ENCODE results near the gene MORN3.

Gene MORN3

DNA sequence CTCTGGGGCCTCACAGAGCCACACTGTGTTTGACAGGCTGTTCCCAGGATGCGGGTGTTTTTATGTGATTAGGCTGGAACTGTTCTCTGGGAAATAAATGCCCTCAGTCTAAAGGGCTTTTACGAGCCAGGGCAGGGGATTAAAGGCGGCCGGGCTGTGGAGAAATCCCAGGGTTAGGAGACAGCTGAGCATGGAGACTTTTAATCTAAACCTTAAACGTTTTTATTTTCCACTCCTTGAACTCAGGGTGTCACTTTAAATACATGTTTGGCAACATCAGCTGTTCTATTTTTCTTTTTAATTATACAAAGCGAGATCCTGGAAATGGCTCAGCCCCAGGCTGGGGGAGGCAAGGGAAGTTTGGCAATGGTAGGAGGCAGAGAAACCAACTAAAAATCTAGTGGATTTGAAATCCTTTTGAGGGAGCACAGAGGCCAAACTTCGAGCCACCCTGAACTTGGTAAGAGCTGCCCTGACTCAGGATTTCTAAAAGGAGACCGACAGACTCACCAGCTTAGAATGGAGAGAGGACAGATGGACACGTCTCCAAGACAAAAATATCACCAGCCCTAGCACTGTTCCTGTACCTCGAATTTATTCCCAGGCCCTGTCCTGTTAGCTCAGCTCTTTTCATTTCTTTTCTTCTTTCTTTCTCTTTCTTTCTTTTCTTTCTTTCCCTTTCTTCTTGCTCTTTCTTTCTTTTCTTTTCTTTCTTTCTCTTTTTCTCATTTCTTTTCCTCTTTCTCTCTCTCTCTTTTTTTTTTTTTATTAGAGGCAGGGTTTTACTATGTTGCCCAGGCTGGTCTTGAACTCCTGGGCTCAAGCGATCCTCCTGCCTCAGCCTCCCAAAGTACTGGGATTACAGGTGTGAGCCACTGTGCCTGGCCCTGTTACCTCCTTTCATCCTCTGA is 59.0 kb downstream of the MORN3 start:
- ATAC-seq, result peak; percentile 37
- no peak for TF ChIP-seq RARB (CRISPR knock-in tag; IDR thresholded peaks at IDR 0.05)
- no peak for TF ChIP-seq PATZ1 (CRISPR knock-in tag; IDR thresholded peaks at IDR 0.05; ENCODE audit: borderline replicate concordance)

DNA sequence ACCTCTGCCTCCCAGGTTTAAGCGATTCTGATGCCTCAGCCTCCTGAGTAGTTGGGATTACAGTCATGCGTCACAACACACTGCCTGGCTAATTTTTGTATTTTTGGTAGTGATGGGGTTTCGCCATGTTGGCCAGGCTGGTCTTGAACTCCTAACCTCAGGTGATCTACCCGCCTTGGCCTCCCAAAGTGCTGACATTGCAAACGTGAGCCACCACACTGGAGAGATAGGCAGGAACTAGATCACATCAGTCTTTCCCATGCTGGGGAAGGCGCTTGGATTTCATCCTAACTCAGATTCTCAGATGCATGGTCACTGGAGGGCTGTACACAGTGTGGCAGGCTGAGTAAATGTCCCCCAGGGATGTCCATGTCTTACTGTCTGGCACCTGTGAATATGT is 61.2 kb downstream of the MORN3 start:
- no peak for TF ChIP-seq ISL1 (CRISPR knock-in tag; IDR thresholded peaks at IDR 0.05)
- TF ChIP-seq CSDC2 (CRISPR knock-in tag; IDR thresholded peaks at IDR 0.05), result no peak
- TF ChIP-seq ZC3H10 (CRISPR knock-in tag; IDR thresholded peaks at IDR 0.05), result no peak
- no peak for TF ChIP-seq RARB (CRISPR knock-in tag; IDR thresholded peaks at IDR 0.05)
- TF ChIP-seq, protein P1, sequence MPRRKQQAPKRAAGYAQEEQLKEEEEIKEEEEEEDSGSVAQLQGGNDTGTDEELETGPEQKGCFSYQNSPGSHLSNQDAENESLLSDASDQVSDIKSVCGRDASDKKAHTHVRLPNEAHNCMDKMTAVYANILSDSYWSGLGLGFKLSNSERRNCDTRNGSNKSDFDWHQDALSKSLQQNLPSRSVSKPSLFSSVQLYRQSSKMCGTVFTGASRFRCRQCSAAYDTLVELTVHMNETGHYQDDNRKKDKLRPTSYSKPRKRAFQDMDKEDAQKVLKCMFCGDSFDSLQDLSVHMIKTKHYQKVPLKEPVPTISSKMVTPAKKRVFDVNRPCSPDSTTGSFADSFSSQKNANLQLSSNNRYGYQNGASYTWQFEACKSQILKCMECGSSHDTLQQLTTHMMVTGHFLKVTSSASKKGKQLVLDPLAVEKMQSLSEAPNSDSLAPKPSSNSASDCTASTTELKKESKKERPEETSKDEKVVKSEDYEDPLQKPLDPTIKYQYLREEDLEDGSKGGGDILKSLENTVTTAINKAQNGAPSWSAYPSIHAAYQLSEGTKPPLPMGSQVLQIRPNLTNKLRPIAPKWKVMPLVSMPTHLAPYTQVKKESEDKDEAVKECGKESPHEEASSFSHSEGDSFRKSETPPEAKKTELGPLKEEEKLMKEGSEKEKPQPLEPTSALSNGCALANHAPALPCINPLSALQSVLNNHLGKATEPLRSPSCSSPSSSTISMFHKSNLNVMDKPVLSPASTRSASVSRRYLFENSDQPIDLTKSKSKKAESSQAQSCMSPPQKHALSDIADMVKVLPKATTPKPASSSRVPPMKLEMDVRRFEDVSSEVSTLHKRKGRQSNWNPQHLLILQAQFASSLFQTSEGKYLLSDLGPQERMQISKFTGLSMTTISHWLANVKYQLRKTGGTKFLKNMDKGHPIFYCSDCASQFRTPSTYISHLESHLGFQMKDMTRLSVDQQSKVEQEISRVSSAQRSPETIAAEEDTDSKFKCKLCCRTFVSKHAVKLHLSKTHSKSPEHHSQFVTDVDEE (CRISPR knock-in tag; IDR thresholded peaks at IDR 0.05), result no peak
- TF ChIP-seq, protein P2, sequence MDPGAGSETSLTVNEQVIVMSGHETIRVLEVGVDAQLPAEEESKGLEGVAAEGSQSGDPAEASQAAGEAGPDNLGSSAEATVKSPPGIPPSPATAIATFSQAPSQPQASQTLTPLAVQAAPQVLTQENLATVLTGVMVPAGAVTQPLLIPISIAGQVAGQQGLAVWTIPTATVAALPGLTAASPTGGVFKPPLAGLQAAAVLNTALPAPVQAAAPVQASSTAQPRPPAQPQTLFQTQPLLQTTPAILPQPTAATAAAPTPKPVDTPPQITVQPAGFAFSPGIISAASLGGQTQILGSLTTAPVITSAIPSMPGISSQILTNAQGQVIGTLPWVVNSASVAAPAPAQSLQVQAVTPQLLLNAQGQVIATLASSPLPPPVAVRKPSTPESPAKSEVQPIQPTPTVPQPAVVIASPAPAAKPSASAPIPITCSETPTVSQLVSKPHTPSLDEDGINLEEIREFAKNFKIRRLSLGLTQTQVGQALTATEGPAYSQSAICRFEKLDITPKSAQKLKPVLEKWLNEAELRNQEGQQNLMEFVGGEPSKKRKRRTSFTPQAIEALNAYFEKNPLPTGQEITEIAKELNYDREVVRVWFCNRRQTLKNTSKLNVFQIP (CRISPR knock-in tag; IDR thresholded peaks at IDR 0.05; ENCODE audit: borderline replicate concordance, low read depth), result no peak
- no peak for TF ChIP-seq ZNF70 (CRISPR knock-in tag; IDR thresholded peaks at IDR 0.05)
- no peak for TF ChIP-seq GLIS3 (CRISPR knock-in tag; IDR thresholded peaks at IDR 0.05)
- TF ChIP-seq ZNF565 (CRISPR knock-in tag; conservative IDR thresholded peaks at IDR 0.05; ENCODE audit: low read depth), result no peak
- ATAC-seq, result no peak

DNA sequence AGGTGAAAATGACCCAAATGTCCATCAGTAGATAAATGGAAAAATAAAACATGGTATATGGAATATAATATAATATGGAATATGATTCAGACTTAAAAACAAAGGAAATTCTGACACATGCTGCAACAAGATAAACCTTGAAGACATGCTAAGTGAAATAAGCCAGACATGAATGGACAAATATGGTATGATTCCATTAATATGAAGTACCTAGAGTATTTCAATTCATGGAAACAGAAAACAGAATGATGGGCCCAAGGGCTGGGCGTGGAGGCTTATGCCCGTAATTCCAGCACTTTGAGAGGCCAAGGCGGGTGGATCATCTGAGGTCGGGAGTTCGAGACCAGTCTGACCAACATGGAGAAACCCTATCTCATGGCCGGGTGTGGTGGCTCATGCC is 65.9 kb downstream of the MORN3 start:
- TF ChIP-seq CREB5 (CRISPR knock-in tag; IDR thresholded peaks at IDR 0.05; ENCODE audit: low read depth) (no peak), SNAI2 (CRISPR knock-in tag; IDR thresholded peaks at IDR 0.05) (no peak), ISL1 (CRISPR knock-in tag; IDR thresholded peaks at IDR 0.05) (no peak)
- no peak for ATAC-seq

DNA sequence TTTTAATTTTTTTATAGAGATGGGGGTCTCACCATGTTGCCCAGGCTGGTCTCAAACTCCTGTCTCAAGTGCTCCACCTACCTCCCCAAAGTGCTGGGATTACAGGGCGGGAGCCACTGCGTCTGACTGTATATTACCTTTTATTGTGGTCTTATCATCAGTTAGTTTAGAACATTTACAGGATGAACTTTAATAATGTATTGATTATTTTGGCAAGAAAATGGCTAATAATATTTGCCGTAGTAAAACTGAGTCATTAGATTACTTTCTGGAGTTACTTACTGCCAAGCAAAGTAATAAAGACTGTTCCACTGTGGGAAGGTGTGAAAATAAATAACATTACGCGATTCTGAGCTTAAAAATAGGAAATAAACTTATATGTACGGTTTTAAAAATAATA is 66.7 kb downstream of the MORN3 start:
- ATAC-seq, result no peak
- TF ChIP-seq ZFP3 (CRISPR knock-in tag; IDR thresholded peaks at IDR 0.05), result no peak
- no peak for TF ChIP-seq RARB (CRISPR knock-in tag; IDR thresholded peaks at IDR 0.05)
- no peak for TF ChIP-seq PPARA (CRISPR knock-in tag; IDR thresholded peaks at IDR 0.05; ENCODE audit: borderline replicate concordance)
- no peak for TF ChIP-seq ZNF70 (CRISPR knock-in tag; IDR thresholded peaks at IDR 0.05)
- TF ChIP-seq, protein P2 (CRISPR knock-in tag; IDR thresholded peaks at IDR 0.05; ENCODE audit: borderline replicate concordance, low read depth), result no peak
- no peak for TF ChIP-seq TCF4 (CRISPR knock-in tag; IDR thresholded peaks at IDR 0.05; ENCODE audit: borderline replicate concordance)
- no peak for TF ChIP-seq BACH2 (CRISPR knock-in tag; IDR thresholded peaks at IDR 0.05; ENCODE audit: borderline replicate concordance)
